GM18909 (cell line): ENCODE measurements around the gene ALPL.
"Not testable (repeated sequence)": the region's sequence is repeated elsewhere in the genome, so short reads cannot be mapped to it uniquely, and the experiment has no call there.

Experiments used
- ATAC-seq: cut with Tn5 transposase; IDR thresholded peaks from one replicate; pipeline ENCODE4 v1.9.1; 2021; ENCODE audit warnings: mild to moderate bottlenecking; ENCODE audit not compliant: unreplicated experiment, poor library complexity

ALPL gene

DNA sequence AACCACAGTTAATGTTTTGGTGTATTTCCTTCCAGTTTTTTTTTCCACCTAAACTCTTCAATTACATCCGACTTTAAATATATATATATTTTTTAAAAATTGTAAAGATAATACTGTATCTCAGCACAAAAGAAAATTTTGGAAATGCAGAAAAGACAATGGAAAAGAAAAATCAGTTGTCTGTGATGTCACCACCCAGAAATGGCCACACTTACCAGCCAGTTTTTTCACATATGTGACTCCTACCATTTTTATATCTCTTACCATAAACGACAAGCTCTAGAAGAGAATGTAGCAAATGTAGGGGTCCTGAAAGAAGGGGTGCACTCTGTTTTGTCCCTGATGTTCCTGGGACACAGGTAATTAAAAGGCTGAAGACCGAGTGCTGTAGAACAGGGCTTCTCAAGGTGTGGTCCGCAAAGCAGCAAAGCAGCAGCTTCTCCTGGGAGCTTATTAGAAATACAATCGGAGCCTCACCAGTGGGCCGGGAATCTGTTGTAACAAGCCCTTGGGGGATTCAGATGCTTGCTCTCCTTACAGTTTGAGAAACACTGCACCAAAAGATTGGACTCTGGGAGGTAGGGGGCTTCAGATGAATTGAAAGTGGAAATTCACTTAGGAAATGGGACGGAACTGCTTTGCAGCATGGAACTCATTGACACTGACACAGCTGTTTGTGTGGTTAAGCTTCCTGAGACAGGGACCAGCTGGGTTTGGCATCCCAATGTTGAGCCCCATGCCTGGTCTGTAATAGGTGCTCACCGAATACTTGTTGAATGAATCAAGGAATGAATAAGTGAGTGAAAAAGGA, 44.1 kb downstream of the ALPL start:
- ATAC-seq, result no peak

DNA sequence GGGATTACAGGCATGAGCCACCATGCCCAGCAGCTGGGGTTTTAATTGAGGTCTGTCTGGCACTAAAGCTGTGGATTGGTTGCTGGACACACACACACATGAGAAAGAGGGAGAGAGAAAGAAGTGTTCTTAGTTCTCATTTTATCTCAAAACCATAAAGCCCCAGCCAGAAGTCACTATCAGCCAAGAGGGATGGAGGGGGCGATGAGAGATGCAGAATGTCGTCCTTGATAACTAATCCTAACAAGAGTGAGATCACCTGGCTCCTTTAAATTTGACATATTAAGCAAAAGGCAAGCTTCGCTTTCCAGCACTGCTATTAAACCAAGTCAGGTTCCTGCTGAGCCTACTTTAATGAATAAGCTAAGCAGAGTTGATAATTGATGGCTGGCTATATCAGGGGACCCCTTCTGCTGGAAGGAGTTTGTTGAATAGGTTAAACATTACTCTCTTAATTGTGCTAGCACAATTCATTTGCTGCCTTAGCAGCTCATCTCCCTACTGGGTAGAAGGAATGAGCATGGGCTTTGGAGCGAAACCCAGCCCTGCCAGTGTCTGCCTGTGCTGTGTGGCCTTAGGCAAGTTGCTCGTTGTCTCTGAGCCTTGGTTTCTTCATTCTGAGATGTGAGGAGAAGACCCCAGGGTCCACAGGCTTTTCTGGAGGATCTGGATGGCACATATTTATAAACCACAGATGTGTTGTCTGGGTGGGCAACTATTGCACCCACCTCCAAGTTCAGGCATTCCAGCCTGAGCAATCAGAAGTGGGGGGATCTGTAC, 50.8 kb downstream of the ALPL start:
- no peak for ATAC-seq

DNA sequence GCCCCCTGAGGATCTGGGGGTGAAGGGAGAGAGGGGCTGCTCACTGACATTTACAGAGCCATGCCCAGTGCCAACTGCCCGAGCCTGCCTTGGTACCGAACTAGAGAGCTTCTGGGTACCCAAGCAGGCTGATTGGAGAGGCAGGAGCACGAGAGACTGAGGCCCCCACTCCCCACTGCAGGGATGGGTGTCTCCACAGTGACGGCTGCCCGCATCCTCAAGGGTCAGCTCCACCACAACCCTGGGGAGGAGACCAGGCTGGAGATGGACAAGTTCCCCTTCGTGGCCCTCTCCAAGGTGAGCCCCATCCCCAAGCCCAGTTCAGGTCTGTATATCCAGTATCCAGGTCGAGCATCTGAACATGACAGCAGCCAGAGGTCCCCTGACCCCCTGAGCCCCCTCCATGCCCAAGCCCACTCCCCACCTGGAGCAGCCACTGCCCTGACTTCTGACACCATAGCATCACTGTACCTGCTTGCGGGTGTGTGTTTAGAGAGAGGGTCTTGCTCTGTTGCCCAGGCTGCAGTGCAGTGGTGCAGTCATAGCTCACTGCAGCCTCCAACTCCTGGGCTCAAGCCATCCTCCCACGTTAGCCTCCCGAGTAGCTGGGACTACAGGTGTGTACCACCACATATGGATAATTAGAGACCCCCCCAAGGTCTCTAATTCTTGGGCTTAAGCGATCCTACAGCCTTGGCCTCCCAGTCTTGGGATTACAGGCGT, 51.9 kb downstream of the ALPL start:
- ATAC-seq, result no peak

DNA sequence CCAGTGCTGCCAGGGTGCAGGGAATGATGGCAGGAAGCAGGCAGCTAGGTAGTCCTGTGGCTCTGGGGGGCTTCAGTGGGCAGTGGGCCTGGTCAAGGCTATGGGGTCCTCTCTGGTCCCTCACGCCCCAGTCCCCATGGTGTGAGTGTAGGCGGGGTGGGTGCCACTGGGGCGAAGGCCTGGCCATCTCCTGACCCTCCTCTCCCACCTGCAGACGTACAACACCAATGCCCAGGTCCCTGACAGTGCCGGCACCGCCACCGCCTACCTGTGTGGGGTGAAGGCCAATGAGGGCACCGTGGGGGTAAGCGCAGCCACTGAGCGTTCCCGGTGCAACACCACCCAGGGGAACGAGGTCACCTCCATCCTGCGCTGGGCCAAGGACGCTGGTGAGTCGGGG, 53.7 kb downstream of the ALPL start:
- no peak for ATAC-seq

DNA sequence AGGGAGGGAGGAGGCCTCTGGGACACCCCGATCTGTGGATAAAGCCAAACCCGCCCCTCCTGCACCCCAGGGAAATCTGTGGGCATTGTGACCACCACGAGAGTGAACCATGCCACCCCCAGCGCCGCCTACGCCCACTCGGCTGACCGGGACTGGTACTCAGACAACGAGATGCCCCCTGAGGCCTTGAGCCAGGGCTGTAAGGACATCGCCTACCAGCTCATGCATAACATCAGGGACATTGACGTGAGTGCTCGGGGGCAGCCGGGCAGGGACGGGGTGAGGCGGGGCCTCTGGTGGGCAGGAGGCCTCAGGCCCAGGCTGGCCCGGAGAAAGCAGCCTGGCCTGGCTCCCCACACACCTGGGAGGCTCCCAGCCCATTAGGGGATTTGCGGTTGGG, 54.7 kb downstream of the ALPL start:
- ATAC-seq, result no peak

DNA sequence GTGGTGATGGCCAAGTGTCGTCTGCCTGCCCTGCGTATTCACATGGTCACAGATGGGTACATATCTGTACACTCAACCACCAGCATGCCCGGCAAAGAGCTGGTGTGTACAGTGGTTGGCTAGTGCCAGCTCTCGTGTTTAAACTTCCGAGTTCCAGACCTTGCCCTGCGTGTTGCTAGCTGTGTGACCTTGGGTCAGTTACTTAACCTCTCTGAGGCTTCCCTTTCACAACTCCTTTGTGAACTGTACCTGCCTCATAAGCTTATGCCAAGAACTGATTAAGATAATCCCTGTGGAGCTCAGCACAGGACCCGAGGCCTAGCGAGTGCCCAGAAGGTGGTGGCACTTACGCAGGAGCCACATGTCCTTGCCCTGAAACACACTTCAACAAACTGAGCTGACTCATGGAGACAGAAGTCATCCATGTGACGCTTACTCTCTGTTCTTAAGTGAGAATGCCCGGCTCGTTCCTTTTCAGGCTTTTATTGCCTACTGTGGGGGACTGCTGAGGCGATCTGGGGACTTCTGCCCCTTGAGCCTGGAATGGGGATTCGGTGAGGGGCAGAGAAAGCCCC, 55.4 kb downstream of the ALPL start:
- no peak for ATAC-seq

DNA sequence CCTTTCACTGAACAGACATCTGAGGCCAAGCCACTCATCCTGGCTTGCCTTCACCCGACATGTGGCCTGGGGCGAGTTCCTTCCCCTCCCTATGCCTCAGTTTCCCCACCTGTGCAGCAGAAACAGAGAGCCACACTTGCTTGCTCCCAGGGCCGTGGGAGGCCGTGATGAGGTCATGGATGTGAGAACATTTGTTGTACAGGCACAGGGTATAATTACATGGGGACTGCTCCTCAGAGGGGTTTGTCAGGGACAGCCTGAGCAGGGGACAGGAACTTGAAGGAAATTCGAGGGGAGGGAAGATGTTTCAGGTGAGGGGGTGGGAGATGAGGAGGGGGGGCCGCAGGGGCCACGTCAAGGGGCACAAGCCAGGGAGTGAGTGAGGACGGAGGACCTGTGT, 56.1 kb downstream of the ALPL start:
- no peak for ATAC-seq

DNA sequence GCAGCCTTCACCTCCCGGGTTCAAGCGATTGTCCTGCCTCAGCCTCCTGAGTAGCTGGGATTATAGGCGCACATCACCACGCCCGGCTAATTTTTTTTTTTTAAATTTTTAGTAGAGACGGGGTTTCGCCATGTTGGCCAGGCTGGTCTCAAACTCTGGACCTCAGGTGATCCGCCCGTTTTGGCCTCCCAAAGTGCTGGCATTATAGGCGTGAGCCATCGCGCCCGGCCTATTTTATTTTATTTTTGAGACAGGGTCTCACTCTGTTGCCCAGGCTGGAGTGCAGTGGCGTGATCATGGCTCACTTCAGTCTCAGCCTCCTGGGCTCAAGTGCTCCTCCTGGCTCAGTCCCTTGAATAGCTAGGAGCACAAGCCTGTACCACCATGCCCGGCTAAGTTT, 57.1 kb downstream of the ALPL start:
- not testable (repeated sequence) for ATAC-seq

DNA sequence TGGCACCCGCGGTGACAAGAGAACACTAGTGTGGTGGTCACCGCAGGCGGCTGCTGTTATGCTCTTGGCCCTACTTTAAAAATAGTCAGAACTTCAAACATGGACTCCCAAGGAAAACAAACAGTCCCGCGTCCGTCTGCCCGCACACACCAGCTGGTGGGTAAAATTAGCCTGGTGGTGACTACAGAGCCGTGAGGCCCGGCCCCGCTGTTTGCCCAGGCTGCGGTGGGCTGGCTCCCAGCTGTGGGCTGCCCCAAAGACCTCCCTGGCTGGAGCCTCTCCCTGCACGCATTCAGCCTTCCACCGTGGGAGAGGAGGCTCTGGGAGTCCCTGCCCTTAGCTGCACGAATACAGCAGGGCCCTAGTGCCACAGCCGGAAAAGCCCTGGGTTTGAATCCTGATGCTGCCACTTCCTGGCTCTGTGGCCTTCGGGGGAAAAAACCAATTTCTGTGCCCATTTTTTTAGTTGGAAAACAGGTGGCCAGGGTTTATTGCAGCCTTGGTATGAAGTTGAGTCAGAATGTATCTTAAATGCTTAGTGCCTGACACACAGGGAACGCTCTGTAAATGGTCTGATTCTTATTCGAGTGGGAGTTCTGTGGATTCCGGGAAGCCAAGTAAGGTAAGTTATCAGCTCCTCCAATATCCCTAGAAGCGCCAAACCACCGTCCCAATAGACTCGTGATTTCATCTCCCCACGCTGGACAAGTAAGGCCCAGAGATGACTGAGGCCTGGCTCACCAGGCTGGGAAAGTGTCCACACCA, 58.2 kb downstream of the ALPL start:
- ATAC-seq, result no peak

DNA sequence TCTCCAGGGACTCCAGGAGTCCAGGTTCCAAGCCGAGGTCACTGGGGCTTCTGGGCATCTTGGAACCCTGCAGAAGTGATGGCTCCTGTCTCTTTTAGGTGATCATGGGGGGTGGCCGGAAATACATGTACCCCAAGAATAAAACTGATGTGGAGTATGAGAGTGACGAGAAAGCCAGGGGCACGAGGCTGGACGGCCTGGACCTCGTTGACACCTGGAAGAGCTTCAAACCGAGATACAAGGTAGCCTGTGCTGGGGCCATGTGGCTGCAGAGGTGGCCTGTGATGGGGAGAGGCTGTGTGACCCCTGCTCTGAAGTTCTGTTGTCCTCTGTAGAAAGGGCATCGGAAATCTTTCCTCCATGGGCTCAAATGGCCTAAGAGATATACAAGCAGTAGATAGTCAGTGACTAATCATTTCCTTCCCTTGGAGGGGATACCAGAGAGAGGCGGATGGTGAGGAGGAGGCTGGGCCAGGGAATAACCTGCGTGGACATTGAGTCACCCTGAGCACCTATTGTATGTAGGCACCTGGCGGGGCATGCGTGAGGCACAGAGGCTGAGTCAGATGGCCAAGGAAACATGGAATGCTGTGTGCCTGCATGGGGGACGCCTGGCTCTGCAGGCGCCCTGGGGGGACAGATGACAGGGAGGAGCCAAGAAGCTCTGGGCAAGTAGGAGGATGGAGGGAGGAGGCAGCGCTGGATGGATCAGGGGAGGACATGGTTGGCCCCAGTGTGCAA, 59.0 kb downstream of the ALPL start:
- ATAC-seq, result no peak

DNA sequence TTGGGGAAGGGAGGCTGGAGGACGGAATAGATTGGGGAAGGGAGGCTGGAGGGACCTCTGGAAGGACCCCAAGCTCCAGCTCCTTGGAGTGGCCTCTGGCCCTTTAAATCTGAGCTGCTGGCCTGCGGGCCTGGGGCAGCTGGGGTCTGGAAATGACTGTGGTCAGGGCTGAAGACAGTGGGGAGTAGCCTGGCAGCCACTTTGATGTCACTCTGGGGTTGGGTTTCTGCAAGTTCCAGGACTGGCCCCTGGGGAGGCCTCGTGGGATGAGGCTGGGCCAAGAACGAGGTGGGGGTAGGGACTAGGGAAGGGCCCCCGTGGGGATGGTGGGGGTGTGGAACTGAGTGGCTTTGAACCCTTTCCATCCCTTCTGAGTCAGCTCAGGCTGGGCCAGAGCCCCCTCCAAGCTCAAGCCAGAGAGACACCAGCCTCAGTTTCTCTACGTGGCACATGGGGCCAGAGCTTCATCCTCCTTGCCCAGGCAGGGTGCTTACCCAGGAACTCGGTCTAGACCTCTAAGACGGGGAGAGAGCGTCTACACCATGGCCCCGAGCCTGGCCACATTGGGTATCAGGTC, 59.7 kb downstream of the ALPL start:
- no peak for ATAC-seq

DNA sequence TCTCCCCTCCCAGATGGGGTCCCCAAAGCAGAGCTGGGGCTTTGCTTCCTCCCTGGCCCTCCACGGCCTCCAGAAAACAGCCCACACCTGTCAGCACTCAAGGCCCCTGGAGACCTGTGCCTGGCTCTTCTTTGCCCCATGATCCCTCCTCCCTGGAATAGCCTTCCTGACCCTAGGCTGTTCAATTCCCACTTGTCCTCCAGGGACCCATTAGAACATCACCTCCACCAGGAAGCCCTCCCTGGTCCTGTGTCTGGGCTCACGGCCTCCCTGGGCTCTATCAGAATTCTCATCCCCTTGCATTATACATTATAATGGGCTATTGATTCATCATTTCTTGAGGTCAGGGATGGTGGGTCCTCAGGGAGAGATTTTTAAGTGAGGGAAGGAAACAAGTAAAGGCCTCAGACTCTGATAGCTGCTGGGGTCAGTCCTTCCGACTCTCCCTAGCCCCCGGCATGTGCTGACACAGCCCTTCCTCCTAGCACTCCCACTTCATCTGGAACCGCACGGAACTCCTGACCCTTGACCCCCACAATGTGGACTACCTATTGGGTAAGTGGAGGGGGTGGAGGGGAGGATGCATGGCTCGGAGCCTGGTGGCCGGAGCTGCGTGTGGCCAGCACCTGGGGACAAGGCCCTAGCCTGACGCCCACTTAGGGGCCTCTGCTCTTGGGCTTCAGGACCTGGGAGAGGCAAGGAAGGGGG, 60.8 kb downstream of the ALPL start:
- no peak for ATAC-seq

DNA sequence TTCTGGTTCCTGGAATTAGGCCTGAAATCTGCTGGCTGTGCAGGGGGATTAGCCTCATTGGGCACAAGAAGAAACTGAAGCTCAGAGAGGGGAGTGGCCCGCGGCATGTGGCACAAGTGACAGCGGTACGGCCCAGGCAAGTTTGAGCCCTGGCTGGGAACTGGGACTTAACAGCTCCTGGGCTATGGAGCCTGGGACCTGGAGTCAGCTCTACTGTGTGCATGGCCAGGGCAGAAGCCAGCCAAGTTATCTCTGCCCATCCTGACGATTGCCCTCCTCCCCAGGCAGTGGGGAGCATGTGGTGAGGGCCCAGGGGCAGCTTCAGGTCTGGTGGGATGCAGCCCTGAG, 61.3 kb downstream of the ALPL start:
- no peak for ATAC-seq

DNA sequence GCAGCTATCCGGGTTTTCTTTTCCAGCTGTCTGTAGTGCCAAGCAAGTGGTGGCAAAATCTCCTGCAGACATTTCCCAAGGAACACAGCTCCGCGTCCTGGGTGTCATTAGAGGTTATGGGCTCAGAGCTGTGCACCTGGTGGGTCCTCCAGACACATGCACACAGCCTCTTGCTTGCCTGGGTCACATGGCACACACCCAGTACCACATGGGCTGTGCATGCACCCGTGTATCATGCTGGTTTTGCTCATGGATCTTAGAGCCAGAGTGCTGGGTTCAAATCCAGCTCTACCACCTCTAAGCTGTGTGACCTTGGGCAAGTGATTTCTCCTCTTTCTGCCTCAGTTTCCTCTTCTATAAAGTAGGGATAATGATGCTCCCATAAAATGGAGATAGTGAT, 61.7 kb downstream of the ALPL start:
- ATAC-seq, result no peak

DNA sequence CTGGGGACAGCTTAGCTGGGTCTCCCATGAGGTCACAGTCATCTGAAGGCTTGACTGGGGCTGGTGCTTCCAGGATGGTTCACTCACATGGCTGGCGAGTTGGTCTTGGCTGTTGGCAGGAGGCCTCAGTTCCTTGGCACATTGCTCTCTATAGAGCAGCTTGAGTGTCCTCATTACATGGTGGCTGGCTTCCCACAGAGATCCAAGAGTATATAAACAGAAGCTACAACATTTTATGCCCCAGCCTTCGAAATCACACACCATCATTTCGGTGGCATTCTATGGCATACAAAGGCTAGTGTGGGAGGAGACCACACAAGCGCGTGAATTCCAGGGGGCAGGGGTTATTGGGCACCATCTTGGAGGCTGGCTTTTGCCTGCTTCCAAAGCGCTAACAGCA, 63.0 kb downstream of the ALPL start:
- no peak for ATAC-seq

DNA sequence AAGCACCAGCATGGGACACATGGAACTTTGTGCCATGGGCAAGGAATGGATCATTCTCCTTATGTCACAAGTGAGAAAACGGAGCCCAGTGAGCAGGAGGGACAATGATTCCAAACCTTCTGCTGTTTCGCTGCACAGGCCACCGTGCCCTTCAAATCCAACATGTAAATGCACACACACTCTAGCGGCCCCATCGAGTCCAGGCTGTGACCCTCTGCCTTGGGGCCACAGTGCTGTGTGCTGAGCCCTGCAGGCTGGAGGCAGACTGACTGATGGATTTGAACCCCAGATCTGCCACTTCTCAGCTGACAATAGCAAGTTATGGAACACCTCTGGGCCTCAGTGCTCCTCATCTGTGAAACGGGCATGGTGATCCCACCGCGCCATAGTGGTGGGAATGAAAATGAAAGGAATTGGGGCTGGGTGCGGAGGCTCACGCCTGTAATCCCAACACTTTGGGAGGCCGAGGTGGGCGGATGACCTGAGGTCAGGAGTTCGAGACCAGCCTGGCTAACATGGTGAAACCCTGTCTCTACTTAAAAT, 63.6 kb downstream of the ALPL start:
- no peak for ATAC-seq

DNA sequence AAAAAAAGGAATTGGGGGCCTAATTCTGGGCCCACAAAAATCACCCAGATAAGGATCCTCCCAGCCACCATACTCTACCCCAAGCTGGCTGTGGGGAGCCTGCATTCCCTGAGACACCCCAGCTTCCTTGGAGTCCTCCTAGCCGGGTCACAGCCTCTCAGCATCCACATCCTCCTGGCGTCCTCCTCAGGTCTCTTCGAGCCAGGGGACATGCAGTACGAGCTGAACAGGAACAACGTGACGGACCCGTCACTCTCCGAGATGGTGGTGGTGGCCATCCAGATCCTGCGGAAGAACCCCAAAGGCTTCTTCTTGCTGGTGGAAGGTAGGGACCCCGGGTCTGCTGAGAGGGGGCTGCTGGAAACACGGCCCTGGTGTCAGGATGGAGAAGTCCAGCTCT, 64.3 kb downstream of the ALPL start:
- ATAC-seq, result no peak

DNA sequence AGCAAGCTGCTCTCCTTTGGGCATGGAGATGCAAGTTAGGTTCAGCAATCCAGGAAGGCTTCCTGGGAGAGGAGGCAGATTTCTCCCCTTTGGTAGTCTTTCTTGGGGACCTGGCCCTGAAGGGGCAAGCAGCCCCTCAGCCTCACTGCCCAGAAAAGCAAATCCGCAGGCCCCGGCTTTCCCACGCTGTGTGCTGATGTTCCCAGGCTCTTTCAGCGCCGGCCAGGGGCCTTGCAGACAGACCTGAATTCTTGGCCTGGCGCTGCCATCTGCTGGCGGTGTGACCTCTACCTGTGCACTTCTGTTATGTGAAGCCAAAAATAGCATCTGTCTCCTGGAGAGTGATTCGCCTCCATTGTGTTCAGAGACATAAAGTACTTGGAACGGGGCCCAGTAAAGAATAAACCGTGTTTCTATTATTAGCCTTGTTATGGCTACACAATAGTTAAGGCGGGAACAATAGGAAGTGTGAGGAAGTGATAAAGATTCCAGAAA, 64.8 kb downstream of the ALPL start:
- ATAC-seq, result no peak
